ENCODE measurements around the gene TCL1B. TPM values are rescaled to one million over a fixed set of nuclear protein-coding genes. Genes with fewer than 3 reads are reported as not detected.

TCL1B gene
- polyA plus RNA-seq, 2 of the 4 experiments (the other 2 are of a cell fraction), result not detected

GRCh38 chr14:95675486-95675885 lies 10.7 kb upstream of the TCL1B start:
- ChIA-PET CTCF (no interaction called here), POLR2A (no interaction called here)
- H3K9me3 ChIP-seq, result no peaks in the 10 kb centered on the region
- H3K4me2 ChIP-seq, result no peak overlapping the region
- ATAC-seq, result no peak
- H3K4me1 ChIP-seq, result no peaks in the 10 kb centered on the region
- no peak for DNase-seq (ENCODE audit: low read depth in 1 of 2, low spot score in 1 of 2)
- no peak overlapping the region for H3K27ac ChIP-seq
- no peak for TF ChIP-seq SMC3 (IDR thresholded peaks at IDR 0.05)
- TF ChIP-seq NR3C1 (IDR thresholded peaks at IDR 0.05), result no peak
- TF ChIP-seq CEBPB (IDR thresholded peaks at IDR 0.05), result no peak
- no peak for TF ChIP-seq CBX8 (IDR thresholded peaks at IDR 0.05)
- TF ChIP-seq SREBF2 (IDR thresholded peaks at IDR 0.05), result no peak
- TF ChIP-seq HDAC2 (IDR thresholded peaks at IDR 0.05), result no peak
- no peak for TF ChIP-seq HOXB5 (CRISPR knock-in tag; IDR thresholded peaks at IDR 0.05)
- TF ChIP-seq PHF8 (IDR thresholded peaks at IDR 0.05; ENCODE audit: borderline replicate concordance, low read depth), result no peak
- no peak for TF ChIP-seq POLR2A (IDR thresholded peaks at IDR 0.05; ENCODE audit: low read length)
- TF ChIP-seq KDM1A (IDR thresholded peaks at IDR 0.05; ENCODE audit: low read depth), result no peak
- no peak for TF ChIP-seq HOXB13 (CRISPR knock-in tag; IDR thresholded peaks at IDR 0.05; ENCODE audit: low read depth)
- TF ChIP-seq RFX5 (IDR thresholded peaks at IDR 0.05), result no peak
- TF ChIP-seq EP300 (IDR thresholded peaks at IDR 0.05), result no peak
- no peak for TF ChIP-seq USF2 (IDR thresholded peaks at IDR 0.05)
- TF ChIP-seq MYC (IDR thresholded peaks at IDR 0.05; ENCODE audit: borderline replicate concordance, low read length), result no peak
- no peak for TF ChIP-seq CTCF (IDR thresholded peaks at IDR 0.05)
- TF ChIP-seq E2F6 (IDR thresholded peaks at IDR 0.05; ENCODE audit: borderline replicate concordance, low read depth), result no peak
- TF ChIP-seq JUN (IDR thresholded peaks at IDR 0.05), result no peak
- no peak for FAIRE-seq
- WGBS (ENCODE audit: missing lambda C conversion rate), result 31% methylated on average over 4 of the region's 4 CpGs
- no peak overlapping the region for H3K4me3 ChIP-seq

- no peaks in the 10 kb centered on the region for H3K4me1 ChIP-seq
- DNase-seq (ENCODE audit: low read depth in 1 of 2, low spot score in 1 of 2), result no peak
- no peak for FAIRE-seq
- no peaks in the 10 kb centered on the region for H3K9me3 ChIP-seq
- POLR2A ChIA-PET, result no interaction called here
- no peak overlapping the region for H3K27ac ChIP-seq
- no peak overlapping the region for H3K4me2 ChIP-seq
- 22% methylated on average over 4 of the region's 4 CpGs for WGBS (ENCODE audit: missing lambda C conversion rate)
- no peak overlapping the region for H3K4me3 ChIP-seq
- no peak for ATAC-seq
- TF ChIP-seq ELK1 (IDR thresholded peaks at IDR 0.05; ENCODE audit: low read depth, low read length), result no peak
- no peak for TF ChIP-seq JUNB (IDR thresholded peaks at IDR 0.05)
- TF ChIP-seq PHF8 (IDR thresholded peaks at IDR 0.05; ENCODE audit: borderline replicate concordance, low read depth), result no peak
- no peak for TF ChIP-seq FOSL2 (IDR thresholded peaks at IDR 0.05)
- TF ChIP-seq FOSL2 (CRISPR knock-in tag; IDR thresholded peaks at IDR 0.05), result no peak
- no peak for TF ChIP-seq HOXA7 (CRISPR knock-in tag; IDR thresholded peaks at IDR 0.05)
- no peak for TF ChIP-seq PBX3 (IDR thresholded peaks at IDR 0.05)
- TF ChIP-seq RNF2 (IDR thresholded peaks at IDR 0.05; ENCODE audit: borderline replicate concordance, low read depth), result no peak
- no peak for TF ChIP-seq POLR2AphosphoS2 (conservative IDR thresholded peaks at IDR 0.05; ENCODE audit: low read length)
- no peak for TF ChIP-seq E2F6 (IDR thresholded peaks at IDR 0.05; ENCODE audit: borderline replicate concordance, low read depth)
- no peak for TF ChIP-seq ATOH8 (CRISPR knock-in tag; IDR thresholded peaks at IDR 0.05; ENCODE audit: low read depth)
- TF ChIP-seq CHD2 (IDR thresholded peaks at IDR 0.05; ENCODE audit: low read length, partially characterized antibody), result no peak
- no peak for TF ChIP-seq BHLHE40 (IDR thresholded peaks at IDR 0.05; ENCODE audit: low read depth, low read length)
- TF ChIP-seq HEYL (CRISPR knock-in tag; IDR thresholded peaks at IDR 0.05), result no peak
- TF ChIP-seq CBX8 (IDR thresholded peaks at IDR 0.05), result no peak
- no peak for TF ChIP-seq MAX (IDR thresholded peaks at IDR 0.05)
- no peak for TF ChIP-seq ESRRA (IDR thresholded peaks at IDR 0.05; ENCODE audit: borderline replicate concordance, low read length)
- CTCF ChIA-PET, result no interaction called here
Measured at GRCh38 chr14:95677179-95677835, 8.9 kb upstream of the TCL1B start.
